Neural cell (in vitro differentiated cells): ENCODE results near the gene PIGT.

Experiments
- EP300 ChIP-seq: fragments of 450-650 bp; conservative IDR thresholded peaks from 2 replicates; pipeline ENCODE4 v1.6.1; 2014; ENCODE audit warnings: antibody characterized with exemption, mild to moderate bottlenecking, moderate library complexity; ENCODE audit not compliant: poor library complexity, severe bottlenecking
- EZH2 ChIP-seq: fragments of 200-600, 300-800 bp; shearing (Covaris generic), sonication (generic); IDR thresholded peaks from 2 replicates; pipeline ENCODE4 v1.6.1; 2014; ENCODE audit warnings: antibody characterized with exemption, low read length, borderline replicate concordance, mild to moderate bottlenecking; ENCODE audit not compliant: insufficient read depth, poor library complexity, severe bottlenecking
- MXI1 ChIP-seq: fragments of 450-650 bp; conservative IDR thresholded peaks from 2 replicates; pipeline ENCODE4 v1.6.1; 2014; ENCODE audit warnings: antibody characterized with exemption, mild to moderate bottlenecking; ENCODE audit not compliant: poor library complexity, severe bottlenecking
- POLR2AphosphoS5 ChIP-seq: IDR thresholded peaks from 2 replicates; pipeline ENCODE4 v1.6.1; 2012
- RAD21 ChIP-seq: fragments of 450-650 bp; conservative IDR thresholded peaks from 2 replicates; pipeline ENCODE4 v1.6.1; 2014; ENCODE audit warnings: antibody characterized with exemption, mild to moderate bottlenecking, moderate library complexity
- SMC3 ChIP-seq: fragments of 450-650 bp; conservative IDR thresholded peaks from 2 replicates; pipeline ENCODE4 v1.6.1; 2014; ENCODE audit warnings: antibody characterized with exemption, mild to moderate bottlenecking, moderate library complexity; ENCODE audit not compliant: poor library complexity
- TAF1 ChIP-seq: IDR thresholded peaks from 2 replicates; pipeline ENCODE4 v1.6.1; 2012; ENCODE audit warnings: low read depth
- TF ChIP-seq, protein P1 (sequence below): fragments of 450-650 bp; IDR thresholded peaks from 2 replicates; pipeline ENCODE4 v1.5.1; 2014; ENCODE audit warnings: antibody characterized with exemption, mild to moderate bottlenecking, moderate library complexity; ENCODE audit not compliant: poor library complexity, severe bottlenecking
- TF ChIP-seq, protein P2 (sequence below): IDR thresholded peaks from 2 replicates; pipeline ENCODE4 v1.6.1; 2012; ENCODE audit warnings: borderline replicate concordance

DNA sequence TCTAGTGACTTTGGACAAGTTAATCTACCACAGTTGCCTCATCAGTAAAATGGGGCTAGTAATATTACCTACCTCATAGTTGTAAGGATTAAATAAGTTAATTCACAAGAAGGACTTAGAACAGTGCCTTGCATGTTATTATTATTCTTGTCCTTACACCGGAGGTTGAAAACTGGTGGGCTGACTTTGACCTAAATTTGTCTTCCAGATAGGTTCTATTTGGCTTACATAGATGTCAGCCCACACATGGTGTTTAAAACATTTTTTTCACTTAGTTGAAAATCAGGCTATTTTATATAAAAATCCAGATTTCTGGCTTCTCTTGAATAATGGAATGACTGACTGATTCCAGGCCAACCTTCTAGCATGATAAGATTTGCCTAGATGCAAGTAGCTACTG, 49.7 kb upstream of the PIGT start:
- TF ChIP-seq, protein P1, sequence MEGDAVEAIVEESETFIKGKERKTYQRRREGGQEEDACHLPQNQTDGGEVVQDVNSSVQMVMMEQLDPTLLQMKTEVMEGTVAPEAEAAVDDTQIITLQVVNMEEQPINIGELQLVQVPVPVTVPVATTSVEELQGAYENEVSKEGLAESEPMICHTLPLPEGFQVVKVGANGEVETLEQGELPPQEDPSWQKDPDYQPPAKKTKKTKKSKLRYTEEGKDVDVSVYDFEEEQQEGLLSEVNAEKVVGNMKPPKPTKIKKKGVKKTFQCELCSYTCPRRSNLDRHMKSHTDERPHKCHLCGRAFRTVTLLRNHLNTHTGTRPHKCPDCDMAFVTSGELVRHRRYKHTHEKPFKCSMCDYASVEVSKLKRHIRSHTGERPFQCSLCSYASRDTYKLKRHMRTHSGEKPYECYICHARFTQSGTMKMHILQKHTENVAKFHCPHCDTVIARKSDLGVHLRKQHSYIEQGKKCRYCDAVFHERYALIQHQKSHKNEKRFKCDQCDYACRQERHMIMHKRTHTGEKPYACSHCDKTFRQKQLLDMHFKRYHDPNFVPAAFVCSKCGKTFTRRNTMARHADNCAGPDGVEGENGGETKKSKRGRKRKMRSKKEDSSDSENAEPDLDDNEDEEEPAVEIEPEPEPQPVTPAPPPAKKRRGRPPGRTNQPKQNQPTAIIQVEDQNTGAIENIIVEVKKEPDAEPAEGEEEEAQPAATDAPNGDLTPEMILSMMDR = no peak
- no peak for TF ChIP-seq TAF1
- TF ChIP-seq EZH2 = no peak
- TF ChIP-seq RAD21 = no peak
- TF ChIP-seq SMC3 = no peak
- no peak for TF ChIP-seq EP300
- no peak for TF ChIP-seq MXI1
- no peak for TF ChIP-seq POLR2AphosphoS5
- TF ChIP-seq, protein P2, sequence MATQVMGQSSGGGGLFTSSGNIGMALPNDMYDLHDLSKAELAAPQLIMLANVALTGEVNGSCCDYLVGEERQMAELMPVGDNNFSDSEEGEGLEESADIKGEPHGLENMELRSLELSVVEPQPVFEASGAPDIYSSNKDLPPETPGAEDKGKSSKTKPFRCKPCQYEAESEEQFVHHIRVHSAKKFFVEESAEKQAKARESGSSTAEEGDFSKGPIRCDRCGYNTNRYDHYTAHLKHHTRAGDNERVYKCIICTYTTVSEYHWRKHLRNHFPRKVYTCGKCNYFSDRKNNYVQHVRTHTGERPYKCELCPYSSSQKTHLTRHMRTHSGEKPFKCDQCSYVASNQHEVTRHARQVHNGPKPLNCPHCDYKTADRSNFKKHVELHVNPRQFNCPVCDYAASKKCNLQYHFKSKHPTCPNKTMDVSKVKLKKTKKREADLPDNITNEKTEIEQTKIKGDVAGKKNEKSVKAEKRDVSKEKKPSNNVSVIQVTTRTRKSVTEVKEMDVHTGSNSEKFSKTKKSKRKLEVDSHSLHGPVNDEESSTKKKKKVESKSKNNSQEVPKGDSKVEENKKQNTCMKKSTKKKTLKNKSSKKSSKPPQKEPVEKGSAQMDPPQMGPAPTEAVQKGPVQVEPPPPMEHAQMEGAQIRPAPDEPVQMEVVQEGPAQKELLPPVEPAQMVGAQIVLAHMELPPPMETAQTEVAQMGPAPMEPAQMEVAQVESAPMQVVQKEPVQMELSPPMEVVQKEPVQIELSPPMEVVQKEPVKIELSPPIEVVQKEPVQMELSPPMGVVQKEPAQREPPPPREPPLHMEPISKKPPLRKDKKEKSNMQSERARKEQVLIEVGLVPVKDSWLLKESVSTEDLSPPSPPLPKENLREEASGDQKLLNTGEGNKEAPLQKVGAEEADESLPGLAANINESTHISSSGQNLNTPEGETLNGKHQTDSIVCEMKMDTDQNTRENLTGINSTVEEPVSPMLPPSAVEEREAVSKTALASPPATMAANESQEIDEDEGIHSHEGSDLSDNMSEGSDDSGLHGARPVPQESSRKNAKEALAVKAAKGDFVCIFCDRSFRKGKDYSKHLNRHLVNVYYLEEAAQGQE = no peak
